Stimulated activated CD4-positive, alpha-beta T cell treated with anti-CD3 and anti-CD28 coated beads, Interleukin-1b, Interleukin-23, amount 100 ng/mL, for 4 hours (primary cell): ENCODE measurements around the gene PRM1.
A peak's percentile ranks its signal among the peaks of the same experiment; 100 is the strongest.

Source experiments
- DNase-seq, 2 donors: peaks; one replicate each; pipeline ENCODE4 v3.0.0-alpha.2; 2020; ENCODE audit warnings: low read depth in 2 of 2

PRM1 gene

DNA sequence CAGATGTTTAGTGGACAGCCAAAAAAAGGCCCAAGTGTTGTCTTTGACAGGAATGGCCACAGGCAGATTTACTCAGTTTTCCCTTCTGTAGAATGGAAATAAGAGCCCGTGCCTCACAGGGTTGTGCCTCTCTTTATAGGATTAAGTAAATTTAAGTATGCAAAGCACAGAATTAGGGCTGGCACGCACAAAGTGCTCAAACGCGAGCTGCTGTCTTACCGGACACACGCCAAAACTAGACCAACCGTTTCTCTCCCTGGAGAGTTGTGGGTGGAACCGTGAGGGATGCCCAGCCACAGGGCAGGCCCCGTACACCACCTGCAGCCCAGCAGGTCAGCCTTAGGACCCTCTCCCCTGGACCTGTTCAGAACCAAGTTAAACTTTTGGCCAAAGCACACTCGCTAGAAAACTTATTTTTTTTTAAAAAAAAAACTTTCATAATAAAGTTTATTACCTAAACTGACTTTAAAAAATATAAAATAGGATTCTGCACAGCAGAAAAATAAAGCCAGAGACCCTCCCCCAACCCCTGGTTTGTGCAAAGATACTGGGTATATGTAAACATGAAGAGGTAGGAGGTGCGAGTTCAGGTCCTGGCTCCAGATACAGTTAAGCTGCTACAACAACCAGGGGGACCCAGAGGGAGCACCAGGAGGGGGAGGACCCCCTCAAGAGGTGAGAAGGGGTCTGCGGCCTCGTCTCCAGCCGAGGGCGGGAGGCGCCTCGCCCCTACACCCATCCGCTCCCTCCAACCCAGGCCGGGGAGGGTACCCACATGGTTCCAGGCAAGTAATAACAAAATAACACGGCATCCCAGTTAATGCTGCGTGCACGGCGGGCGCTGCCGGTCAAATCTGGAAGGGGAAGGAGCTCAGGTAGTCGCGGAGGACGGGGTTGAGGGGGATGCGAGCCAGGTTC is 26.9 kb downstream of the PRM1 start:
- no peak for DNase-seq

GRCh38 chr16:11253009-11253994 is 27.8 kb downstream of the PRM1 start:
- DNase-seq, result no peak

GRCh38 chr16:11252482-11252931 is 28.6 kb downstream of the PRM1 start:
- DNase-seq, result no peak

DNA sequence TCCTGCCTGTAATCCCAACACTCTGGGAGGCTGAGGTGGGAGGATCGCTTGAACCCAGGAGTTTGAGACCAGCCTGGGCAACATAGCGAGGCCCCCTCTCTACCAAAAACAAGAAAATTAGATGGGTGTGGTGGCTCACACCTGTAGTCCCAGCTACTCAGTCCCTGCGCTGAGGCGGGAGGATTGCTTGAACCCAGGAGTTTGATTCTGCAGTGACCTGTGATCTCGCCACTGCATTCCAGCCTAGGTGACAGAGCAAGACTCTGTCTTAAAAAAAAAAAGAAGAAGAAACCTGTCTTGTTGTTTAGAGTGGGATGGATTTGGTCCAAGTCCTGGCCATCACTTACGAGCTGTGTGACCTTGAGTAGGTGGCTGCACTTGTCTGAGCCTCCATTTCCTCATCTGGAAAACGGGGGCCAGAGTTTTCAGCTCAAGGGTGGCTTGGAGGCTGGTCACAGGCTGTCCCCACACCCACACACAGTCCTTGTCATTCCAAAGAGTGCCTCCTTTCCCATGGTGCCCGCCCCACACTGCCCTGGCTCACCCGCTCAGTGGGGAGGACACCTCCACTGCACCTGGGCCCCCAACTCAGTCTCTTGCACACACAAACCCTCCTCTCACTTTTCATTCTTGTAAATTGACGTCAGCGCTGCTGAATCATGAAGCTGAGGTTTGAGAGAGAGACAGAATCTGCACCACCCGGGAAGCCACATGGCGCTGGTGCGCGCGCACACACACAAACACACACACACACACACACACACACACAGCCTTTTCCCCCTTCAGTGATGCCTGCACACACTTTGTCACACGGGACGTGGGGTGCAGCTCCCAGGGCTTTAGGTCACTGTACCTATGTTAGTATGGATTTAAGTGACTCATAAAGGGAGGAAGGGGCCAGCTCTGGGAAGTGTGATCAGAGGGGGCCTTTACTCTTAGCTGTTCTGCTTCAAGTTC is 29.3 kb downstream of the PRM1 start:
- peak; percentile 70 to 78 for DNase-seq

DNA sequence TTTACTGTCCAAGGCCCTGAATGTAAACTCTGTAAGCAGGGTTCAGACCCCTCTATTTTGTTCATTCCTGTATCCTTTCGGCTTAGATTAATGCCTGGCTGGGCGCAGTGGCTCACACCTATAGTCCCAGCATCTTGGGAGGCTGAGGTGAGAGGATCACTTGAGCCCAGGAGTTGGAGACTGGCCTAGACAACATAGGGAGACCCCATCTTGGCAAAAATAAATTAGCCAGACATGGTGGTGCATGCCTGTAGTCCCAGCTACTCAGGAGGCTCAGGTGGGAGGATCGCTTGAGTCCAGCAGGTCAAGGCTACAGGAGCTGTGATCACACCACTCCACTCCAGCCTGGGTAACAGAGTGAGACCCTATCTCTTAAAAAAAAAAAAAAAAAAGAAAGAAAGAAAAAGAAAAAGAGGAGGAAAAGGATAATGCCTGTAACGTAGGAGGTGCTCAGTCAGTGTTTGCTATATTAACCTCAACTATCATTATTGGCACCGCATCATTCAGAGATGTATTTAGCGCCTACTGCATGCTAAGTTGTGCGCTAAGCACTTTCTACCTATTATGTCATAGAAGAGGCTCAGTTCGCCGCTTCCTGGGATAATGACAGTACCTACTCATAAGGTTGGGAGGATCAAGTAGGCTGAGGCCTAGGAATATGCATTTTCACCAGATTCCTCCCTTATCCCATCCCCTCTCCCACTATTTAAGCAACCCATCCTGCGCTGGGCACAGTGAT is 30.2 kb downstream of the PRM1 start:
- DNase-seq, result no peak

GRCh38 chr16:11250091-11250785 is 30.9 kb downstream of the PRM1 start:
- no peak for DNase-seq

- DNase-seq, result no peak
Measured at GRCh38 chr16:11249233-11250061, 31.7 kb downstream of the PRM1 start.

DNA sequence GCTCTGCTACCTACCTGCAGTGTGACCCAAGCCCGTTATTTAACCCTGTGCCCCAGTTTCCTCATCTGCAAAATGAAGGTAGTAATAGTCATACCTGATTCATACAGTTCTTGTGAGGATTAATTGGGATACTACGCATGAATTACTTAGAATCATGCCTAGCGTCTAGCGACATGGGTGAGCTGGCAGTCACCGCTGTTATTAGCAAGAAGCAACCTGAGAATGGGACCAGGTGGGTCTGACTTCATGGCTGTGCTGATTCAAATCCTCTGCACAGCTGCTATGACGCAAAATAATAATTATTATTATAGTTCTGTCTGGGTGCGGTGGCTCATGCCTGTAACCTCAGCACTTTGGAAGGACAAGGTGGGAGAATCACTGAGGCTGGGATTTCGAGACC is 33.0 kb downstream of the PRM1 start:
- no peak for DNase-seq

DNA sequence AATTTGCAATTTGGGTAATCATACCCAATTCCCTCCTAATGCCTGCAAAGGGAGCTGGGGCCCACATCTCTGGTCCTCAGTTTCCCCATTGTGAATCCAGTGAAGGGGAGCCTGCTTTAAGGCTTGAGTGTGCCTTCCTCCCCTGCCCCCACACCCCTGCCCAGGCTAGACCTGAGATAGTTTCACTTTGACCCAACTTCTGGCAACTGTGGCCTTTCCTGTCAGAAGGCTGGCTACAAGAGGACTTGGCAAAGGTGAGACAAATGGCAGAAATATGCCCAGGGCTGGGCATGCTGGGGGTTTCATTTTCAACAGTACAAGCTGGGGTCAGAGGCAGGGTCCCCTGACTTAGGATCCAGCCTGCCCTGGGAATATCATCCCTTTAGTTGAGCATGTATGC is 35.1 kb downstream of the PRM1 start:
- no peak for DNase-seq

DNA sequence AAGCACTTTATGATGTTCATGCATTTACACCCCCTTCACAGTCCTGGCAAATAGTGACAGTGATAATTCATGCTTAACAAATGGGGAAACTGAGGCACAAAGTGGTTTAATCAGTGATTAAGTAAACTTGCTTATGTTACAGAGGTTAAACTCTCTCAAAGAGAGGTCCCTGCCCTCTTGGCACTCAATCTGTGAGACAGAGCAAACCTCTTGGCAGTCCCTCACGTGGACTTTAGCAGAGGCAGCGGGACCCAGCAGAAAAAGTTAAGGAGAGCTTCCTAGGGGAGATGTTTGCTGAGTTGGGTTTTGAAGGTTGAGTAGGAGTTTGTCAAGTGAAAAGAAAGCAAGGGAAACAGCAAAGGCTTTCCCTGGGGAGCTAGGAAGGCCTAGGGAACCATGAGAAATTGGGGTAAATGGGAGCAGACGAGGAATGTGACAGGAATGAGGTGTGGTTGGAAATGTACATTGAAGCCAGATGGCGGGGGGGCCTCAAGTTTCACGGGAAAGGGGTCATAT is 35.9 kb downstream of the PRM1 start:
- DNase-seq, result no peak

GRCh38 chr16:11242658-11243057 is 38.5 kb downstream of the PRM1 start:
- no peak for DNase-seq

DNA sequence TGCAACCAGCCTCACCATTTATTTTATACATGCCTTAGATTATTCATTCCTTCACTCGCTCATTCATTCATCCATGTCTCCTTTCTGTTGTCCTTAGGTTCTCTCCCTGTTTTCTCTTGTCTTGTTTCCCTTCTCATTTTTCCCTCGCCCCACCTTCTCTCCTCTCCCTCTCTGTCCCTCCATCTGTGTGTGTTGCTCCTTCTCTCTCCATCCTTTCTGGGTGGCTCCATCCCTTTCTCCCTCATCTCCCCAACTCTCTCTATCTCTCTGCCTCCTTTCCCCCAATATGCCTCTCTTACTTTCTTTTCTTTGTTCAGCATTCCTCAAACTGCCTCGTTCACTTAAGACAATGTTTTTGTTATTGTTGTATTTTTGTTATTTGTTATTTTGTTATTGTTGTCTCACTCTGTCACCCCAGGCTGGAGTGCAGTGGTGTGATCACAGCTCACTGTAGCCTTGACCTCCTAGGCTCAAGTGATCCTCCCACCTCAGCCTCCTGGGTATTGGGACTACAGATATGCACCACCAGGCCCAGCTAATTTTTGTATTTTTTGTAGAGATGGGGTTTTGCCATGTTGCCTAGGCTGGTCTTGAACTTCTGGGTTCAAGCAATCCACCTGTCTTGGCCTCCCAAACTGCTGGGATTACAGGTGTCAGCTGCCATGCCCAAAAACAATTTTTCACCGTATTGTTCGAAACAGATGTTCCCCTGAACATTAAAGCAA is 39.5 kb downstream of the PRM1 start:
- DNase-seq, result no peak

DNA sequence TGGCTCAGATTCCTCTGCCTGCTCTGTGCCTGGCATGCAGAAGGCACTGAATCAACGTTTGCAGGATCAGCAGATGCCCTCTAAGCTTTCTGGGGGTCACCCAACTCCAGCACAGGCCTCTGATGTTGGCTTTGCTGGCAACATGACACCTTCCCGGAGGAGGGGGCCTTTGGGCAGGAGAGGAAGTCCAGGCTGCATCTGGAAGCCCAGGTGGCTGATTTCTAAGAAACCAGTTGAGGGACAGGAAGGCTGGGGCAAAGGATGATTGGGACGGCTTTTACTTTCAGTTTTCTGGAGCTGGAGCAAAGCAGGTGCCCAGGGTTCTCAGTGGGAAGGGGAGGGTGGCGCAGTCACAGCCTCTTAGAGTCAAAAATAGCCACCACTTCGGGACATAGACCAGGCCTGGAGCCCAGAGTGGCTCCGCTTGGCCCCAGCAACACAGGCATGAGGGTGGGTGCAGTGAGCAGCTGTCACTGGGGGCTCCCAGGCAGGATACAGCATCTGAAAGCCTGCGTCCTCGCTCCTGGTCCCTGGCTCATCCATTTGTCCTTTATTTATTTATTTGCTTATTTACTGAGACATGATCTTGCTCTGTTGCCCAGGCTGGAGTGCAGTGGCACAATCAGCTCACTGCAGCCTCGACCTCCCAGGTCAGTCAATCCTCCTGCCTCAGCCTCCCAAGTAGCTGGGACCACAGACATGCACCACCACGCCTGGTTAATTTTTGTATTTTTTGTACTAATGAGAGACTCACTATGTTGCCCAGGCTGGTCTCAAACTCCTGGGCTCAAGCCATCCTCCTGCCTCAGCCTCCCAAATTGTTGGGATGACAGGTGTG is 40.3 kb downstream of the PRM1 start:
- DNase-seq, result no peak

DNA sequence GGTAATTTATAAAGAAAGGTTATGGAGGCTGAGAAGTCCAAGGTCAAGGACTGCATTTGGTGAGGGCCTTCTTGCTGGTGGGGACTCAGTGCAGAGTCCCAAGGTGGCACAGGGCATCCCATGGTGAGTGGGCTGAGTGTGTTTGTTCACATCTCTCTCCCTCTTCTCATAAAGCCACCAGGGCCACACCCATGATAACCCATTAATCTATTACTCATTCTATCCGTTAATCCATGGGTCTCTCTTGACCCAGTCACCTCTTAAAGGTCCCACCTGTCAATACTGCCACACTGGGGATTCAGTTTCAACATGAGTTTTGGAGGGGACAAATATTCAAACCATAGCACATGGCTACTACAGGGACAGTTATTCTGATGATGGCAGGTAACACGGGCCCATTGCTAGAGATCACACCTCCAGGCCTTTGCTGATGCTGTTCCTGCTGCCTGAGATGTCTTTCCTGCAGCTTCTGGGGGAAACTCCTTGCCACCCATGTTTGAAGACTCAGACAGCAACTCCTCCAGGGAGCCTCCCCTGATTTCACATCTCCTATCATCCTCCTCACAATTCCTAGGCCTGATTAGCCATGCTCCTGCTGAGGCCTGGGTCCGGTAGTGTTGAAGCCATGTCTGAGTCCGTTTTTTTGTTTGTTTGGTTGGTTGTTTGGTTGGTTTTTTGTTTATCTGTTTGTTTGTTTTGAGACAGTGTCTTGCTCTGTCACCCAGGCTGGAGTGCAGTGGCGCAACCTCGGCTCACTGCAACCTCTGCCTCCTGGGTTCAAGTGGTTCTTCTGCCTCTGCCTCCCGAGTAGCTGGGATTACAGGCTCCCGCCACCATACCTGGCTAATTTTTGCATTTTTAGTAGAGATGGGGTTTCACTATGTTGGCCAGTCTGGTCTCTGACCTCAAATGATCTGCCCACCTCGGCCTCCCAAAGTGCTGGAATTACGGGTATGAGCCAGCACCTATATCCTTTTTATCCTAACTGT is 41.2 kb downstream of the PRM1 start:
- DNase-seq, result no peak

GRCh38 chr16:11238272-11239202 is 42.6 kb downstream of the PRM1 start:
- DNase-seq, result no peak
